Astrocyte (in vitro differentiated cells and primary cell): ENCODE results near the gene TFEB.

Source experiments
- CTCF ChIP-seq: IDR thresholded peaks from 2 replicates; pipeline ENCODE4 v1.5.1; 2011; ENCODE audit warnings: low read depth, mild to moderate bottlenecking, inconsistent platforms, low read length, moderate library complexity; ENCODE audit not compliant: insufficient read depth
- EZH2 ChIP-seq: IDR thresholded peaks from 2 replicates; pipeline ENCODE4 v1.6.1; 2012; ENCODE audit warnings: mild to moderate bottlenecking, low read length, inconsistent platforms; ENCODE audit not compliant: insufficient read depth

- no peak for TF ChIP-seq CTCF
- no peak for TF ChIP-seq EZH2
Observed at GRCh38 chr6:41737591-41738130, 2.3 kb upstream of the TFEB start.
